Measurements from ENCODE around the gene KRTAP12-1. TPM values are rescaled to one million over a fixed set of nuclear protein-coding genes. Genes with fewer than 3 reads are reported as not detected.
"Not testable (repeated sequence)": the region's sequence is repeated elsewhere in the genome, so short reads cannot be mapped to it uniquely, and the experiment has no call there.

Gene KRTAP12-1
- total and polyA plus RNA-seq, 3 donors from 2014 or later: not detected

- H3K27ac ChIP-seq: no peak overlapping the region
- no peak overlapping the region for H3K4me3 ChIP-seq
- no peaks in the 10 kb centered on the region for H3K27me3 ChIP-seq
- H3K4me1 ChIP-seq: no peaks in the 10 kb centered on the region
- H3K36me3 ChIP-seq (ENCODE audit: low read depth, missing control alignments): no peaks in the 10 kb centered on the region
- H3K9me3 ChIP-seq: no peaks in the 10 kb centered on the region
- intact Hi-C loops (cut with DNase I; ENCODE audit: low total_unique reads): no loop called here
- no peak for TF ChIP-seq POLR2A (IDR thresholded peaks at IDR 0.05)
- 81 to 92% methylated on average over 12 of the region's 12 CpGs for WGBS, 2 donors
- DNase-seq: no peak
Observed at GRCh38 chr21:44650973-44651675, 30.8 kb downstream of the KRTAP12-1 start.

- no peak for DNase-seq
- Histone ChIP-seq H3K4me1 (no peaks in the 10 kb centered on the region), H3K36me3 (ENCODE audit: low read depth, missing control alignments) (no peaks in the 10 kb centered on the region), H3K9me3 (no peaks in the 10 kb centered on the region), H3K27ac (no peak overlapping the region), H3K27me3 (no peaks in the 10 kb centered on the region), H3K4me3 (no peak overlapping the region)
- TF ChIP-seq CTCF (IDR thresholded peaks at IDR 0.05) (no peak), POLR2A (IDR thresholded peaks at IDR 0.05) (no peak)
- intact Hi-C loops (cut with DNase I; ENCODE audit: low total_unique reads): no loop called here
- WGBS, 2 donors: 86% methylated on average over 18 to 20 of the region's 20 CpGs
Observed at GRCh38 chr21:44650265-44650972, 31.5 kb downstream of the KRTAP12-1 start.

- WGBS, 2 donors: 80 to 82% methylated on average over 18 of the region's 18 CpGs
- no peaks in the 10 kb centered on the region for H3K36me3 ChIP-seq (ENCODE audit: low read depth, missing control alignments)
- DNase-seq: no peak
- no peaks in the 10 kb centered on the region for H3K9me3 ChIP-seq
- no peaks in the 10 kb centered on the region for H3K27me3 ChIP-seq
- no peak overlapping the region for H3K27ac ChIP-seq
- no peaks in the 10 kb centered on the region for H3K4me1 ChIP-seq
- intact Hi-C loops (cut with DNase I; ENCODE audit: low total_unique reads): no loop called here
- H3K4me3 ChIP-seq: no peak overlapping the region
- no peak for TF ChIP-seq CTCF (IDR thresholded peaks at IDR 0.05)
- TF ChIP-seq POLR2A (IDR thresholded peaks at IDR 0.05): no peak
Observed at GRCh38 chr21:44649521-44650100, 32.4 kb downstream of the KRTAP12-1 start.

GRCh38 chr21:44648557-44649311 is 33.2 kb downstream of the KRTAP12-1 start:
- DNase-seq: no peak
- 71 to 82% methylated on average over 3 to 33 of the region's 33 CpGs for WGBS, 2 donors
- Histone ChIP-seq H3K36me3 (ENCODE audit: low read depth, missing control alignments) (no peaks in the 10 kb centered on the region), H3K27ac (no peak overlapping the region), H3K27me3 (no peaks in the 10 kb centered on the region), H3K4me1 (no peaks in the 10 kb centered on the region), H3K9me3 (no peaks in the 10 kb centered on the region), H3K4me3 (no peak overlapping the region)
- intact Hi-C loops (cut with DNase I; ENCODE audit: low total_unique reads): no loop called here
- no peak for TF ChIP-seq POLR2A (IDR thresholded peaks at IDR 0.05)
- TF ChIP-seq CTCF (IDR thresholded peaks at IDR 0.05): no peak

- no peaks in the 10 kb centered on the region for H3K9me3 ChIP-seq
- no peaks in the 10 kb centered on the region for H3K36me3 ChIP-seq (ENCODE audit: low read depth, missing control alignments)
- no peaks in the 10 kb centered on the region for H3K27me3 ChIP-seq
- WGBS, 2 donors: 58 to 71% methylated on average over 8 of the region's 8 CpGs
- TF ChIP-seq POLR2A (IDR thresholded peaks at IDR 0.05) (no peak), CTCF (IDR thresholded peaks at IDR 0.05) (no peak)
- H3K4me1 ChIP-seq: no peaks in the 10 kb centered on the region
- no peak overlapping the region for H3K27ac ChIP-seq
- no peak for DNase-seq
- no peak overlapping the region for H3K4me3 ChIP-seq
- intact Hi-C loops (cut with DNase I; ENCODE audit: low total_unique reads): no loop called here
Observed at GRCh38 chr21:44647222-44647552, 34.8 kb downstream of the KRTAP12-1 start.

- H3K4me1 ChIP-seq; H3K27ac ChIP-seq; H3K9me3 ChIP-seq; H3K36me3 ChIP-seq (ENCODE audit: low read depth, missing control alignments); intact Hi-C loops (cut with DNase I; ENCODE audit: low total_unique reads); DNase-seq; H3K27me3 ChIP-seq; H3K4me3 ChIP-seq: not testable (repeated sequence)
- WGBS, 2 donors: 78 to 79% methylated on average over 11 to 21 of the region's 21 CpGs
Observed at GRCh38 chr21:44646366-44647221, 35.4 kb downstream of the KRTAP12-1 start, which contains the start of gene KRTAP10-11. Gene KRTAP10-11, plus strand, starts transcription at chr21:44646414. Its CDS starts 45 bp downstream, at chr21:44646459.

All from testis (tissue), 3 donors.